ENCODE data around the gene CCDC24.

The CCDC24 gene

GRCh38 chr1:43963006-43963405 is 28.4 kb upstream of the CCDC24 start:
- no peak for DNase-seq (ENCODE audit: low read depth in 2 of 2)

- DNase-seq (ENCODE audit: low read depth in 2 of 2), result no peak
These were observed 27.5 kb upstream of the CCDC24 start for GRCh38 chr1:43963890-43964289.

- DNase-seq (ENCODE audit: low read depth in 2 of 2), result no peak
These were observed 26.1 kb upstream of the CCDC24 start for GRCh38 chr1:43965316-43965715.

- no peak for DNase-seq (ENCODE audit: low read depth in 2 of 2)
These were observed 23.0 kb upstream of the CCDC24 start for GRCh38 chr1:43968348-43968948.

- no peak for DNase-seq (ENCODE audit: low read depth in 2 of 2)
These were observed 22.0 kb upstream of the CCDC24 start for GRCh38 chr1:43969416-43969745.

GRCh38 chr1:43969746-43970466 is 21.5 kb upstream of the CCDC24 start, which contains the start of gene DPH2:
DPH2 (plus strand) TSS chr1:43970010; CDS start chr1:43970176, 166 bp downstream.
- DNase-seq (ENCODE audit: low read depth in 2 of 2), result peak; percentile 87 to 89

GRCh38 chr1:43970502-43970901 is 20.9 kb upstream of the CCDC24 start:
- no peak for DNase-seq (ENCODE audit: low read depth in 2 of 2)

- DNase-seq (ENCODE audit: low read depth in 2 of 2), result no peak
These were observed 20.5 kb upstream of the CCDC24 start for GRCh38 chr1:43970911-43971310.

GRCh38 chr1:43971336-43971980 is 19.9 kb upstream of the CCDC24 start:
- no peak for DNase-seq (ENCODE audit: low read depth in 2 of 2)

GRCh38 chr1:43973981-43974442 is 17.4 kb upstream of the CCDC24 start:
- DNase-seq (ENCODE audit: low read depth in 2 of 2), result no peak

GRCh38 chr1:43974443-43975248 is 16.8 kb upstream of the CCDC24 start, which contains the start of gene ATP6V0B:
ATP6V0B (plus strand) TSS chr1:43974960; CDS start chr1:43975041, 81 bp downstream.
- peak; percentile 68 to 74 for DNase-seq (ENCODE audit: low read depth in 2 of 2)

- DNase-seq (ENCODE audit: low read depth in 2 of 2), result no peak
These were observed 16.0 kb upstream of the CCDC24 start for GRCh38 chr1:43975249-43975961.

GRCh38 chr1:43976045-43976444 is 15.4 kb upstream of the CCDC24 start:
- no peak for DNase-seq (ENCODE audit: low read depth in 2 of 2)

- no peak for DNase-seq (ENCODE audit: low read depth in 2 of 2)
These were observed 14.5 kb upstream of the CCDC24 start for GRCh38 chr1:43976890-43977289.

GRCh38 chr1:43977376-43978263 is 13.8 kb upstream of the CCDC24 start:
- no peak for DNase-seq (ENCODE audit: low read depth in 2 of 2)

- no peak for DNase-seq (ENCODE audit: low read depth in 2 of 2)
These were observed 13.2 kb upstream of the CCDC24 start for GRCh38 chr1:43978264-43978550.

GRCh38 chr1:43978551-43979260 is 12.7 kb upstream of the CCDC24 start, which contains the start of gene B4GALT2:
B4GALT2 (plus strand) TSS chr1:43979210; CDS start chr1:43981161, 1,951 bp downstream.
- DNase-seq (ENCODE audit: low read depth in 2 of 2), result no peak

- no peak for DNase-seq (ENCODE audit: low read depth in 2 of 2)
These were observed 12.2 kb upstream of the CCDC24 start for GRCh38 chr1:43979261-43979527.

GRCh38 chr1:43979528-43980254 is 11.7 kb upstream of the CCDC24 start:
- DNase-seq (ENCODE audit: low read depth in 2 of 2), result no peak

Data from fibroblast of skin of left biceps (primary cell).